Esophagus squamous epithelium (tissue), 5 donors: ENCODE results near the gene NPHP4. TPM values are rescaled to one million over a fixed set of nuclear protein-coding genes. Genes with fewer than 3 reads are reported as not detected.

Experiments used
- DNase-seq: peaks from one replicate; lab custom pipeline; 2025; lab: John Stamatoyannopoulos, UW
- H3K27ac ChIP-seq, 4 donors: fragments of 200-600 bp; sonication (generic); one replicate each; pipeline ENCODE4 v1.5.1; 2016 to 2019; ENCODE audit warnings: mild to moderate bottlenecking in 1 of 4
- H3K27me3 ChIP-seq, 4 donors: fragments of 200-600 bp; sonication (generic); 1 replicate in 3 of 4; 2 replicates in 1 of 4; pipeline versions ENCODE4 v1.5.1 to v1.6.0; 2017 to 2021; ENCODE audit warnings: antibody characterized with exemption in 1 of 4
- H3K36me3 ChIP-seq, 3 donors: fragments of 200-600 bp; sonication (generic); one replicate each; pipeline ENCODE4 v1.5.1; 2016 to 2019
- H3K4me1 ChIP-seq, 3 donors: fragments of 200-600 bp; sonication (generic); one replicate each; pipeline ENCODE4 v1.5.1; 2017 to 2019
- H3K4me3 ChIP-seq, 4 donors: fragments of 200-600 bp; sonication (generic); 1 replicate in 3 of 4; 2 replicates in 1 of 4; pipeline ENCODE4 v1.5.1; 2016 to 2019; ENCODE audit warnings: mild to moderate bottlenecking in 2 of 4, moderate library complexity in 1 of 4
- H3K9me3 ChIP-seq, 3 donors: fragments of 200-600 bp; sonication (generic); one replicate each; pipeline ENCODE4 v1.5.1; 2016 to 2019
- POLR2A ChIP-seq, 4 donors: fragments of 450-650 bp; IDR thresholded peaks; one replicate each; pipeline ENCODE4 v1.6.1; 2017; ENCODE audit warnings: antibody characterized with exemption in 4 of 4, mild to moderate bottlenecking in 4 of 4, moderate library complexity in 3 of 4
- WGBS, 2 donors: methylation state at CpG; one replicate each; pipeline ENCODE4 v1.1.5; 2018; 5-methylcytosine and 5-hydroxymethylcytosine counted together
- intact Hi-C: fragments of 100-400 bp; cut with DNase I; formaldehyde crosslinking; loops from one replicate; pipeline ENCODE4 v1.15.0; 2022
- total RNA-seq, 4 donors: library from RNA; depleted of rRNA; stranded (reverse); fragments of >200 nt; gene quantifications; one replicate each; pipeline ENCODE4 v1.1.0, GENCODE V29; 2016
- TF ChIP-seq, protein P1 (sequence below), 6 experiments: fragments of 450-650 bp in 4 of 6; fragments of 200-600 bp in 2 of 6; sonication (generic) in 2 of 6; IDR thresholded peaks; one replicate each; pipeline ENCODE4 v1.5.1; 2016 to 2019; ENCODE audit warnings: antibody characterized with exemption in 6 of 6, mild to moderate bottlenecking in 4 of 6, moderate library complexity in 4 of 6
- donor health status: DM: yes; HTN: yes; CAD: no.

NPHP4 gene
- total RNA-seq, 4 donors from 2014 or later, result 2.4 to 8.8 (median 5.3) TPM

DNA sequence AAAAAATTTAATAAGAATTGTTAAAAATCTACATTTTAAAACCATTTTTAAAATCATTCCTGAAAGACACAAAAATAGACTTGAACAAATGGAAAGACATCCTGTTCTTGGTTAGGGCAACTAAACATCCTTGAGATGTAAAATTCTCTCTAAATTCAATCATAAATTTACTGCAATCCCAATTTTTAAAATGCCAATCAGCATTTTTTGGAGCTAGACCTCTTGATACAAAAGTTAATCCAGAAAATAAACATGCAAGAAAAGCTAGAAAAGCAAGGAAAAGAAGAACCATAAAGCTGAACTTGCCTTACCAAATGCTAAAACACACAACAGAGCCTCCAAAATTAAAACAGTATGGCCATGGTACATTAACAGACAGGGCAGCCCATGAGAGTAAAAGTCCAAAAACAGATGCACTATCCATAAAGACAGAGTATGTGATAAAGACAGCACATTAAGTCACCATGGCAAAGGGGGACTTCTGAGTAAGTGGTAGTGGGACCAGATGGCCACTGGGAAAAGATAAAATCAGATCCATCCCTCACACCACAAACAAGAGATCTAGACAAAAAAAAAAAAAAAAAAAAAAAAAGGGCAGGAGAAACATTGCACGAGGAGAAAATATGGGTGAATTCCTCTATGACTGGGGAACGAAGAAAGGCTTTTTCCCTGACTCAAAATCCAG lies 51.4 kb downstream of the NPHP4 start:
- DNase-seq, result no peak
- TF ChIP-seq POLR2A (IDR thresholded peaks at IDR 0.05), result no peak
- TF ChIP-seq, protein P1, sequence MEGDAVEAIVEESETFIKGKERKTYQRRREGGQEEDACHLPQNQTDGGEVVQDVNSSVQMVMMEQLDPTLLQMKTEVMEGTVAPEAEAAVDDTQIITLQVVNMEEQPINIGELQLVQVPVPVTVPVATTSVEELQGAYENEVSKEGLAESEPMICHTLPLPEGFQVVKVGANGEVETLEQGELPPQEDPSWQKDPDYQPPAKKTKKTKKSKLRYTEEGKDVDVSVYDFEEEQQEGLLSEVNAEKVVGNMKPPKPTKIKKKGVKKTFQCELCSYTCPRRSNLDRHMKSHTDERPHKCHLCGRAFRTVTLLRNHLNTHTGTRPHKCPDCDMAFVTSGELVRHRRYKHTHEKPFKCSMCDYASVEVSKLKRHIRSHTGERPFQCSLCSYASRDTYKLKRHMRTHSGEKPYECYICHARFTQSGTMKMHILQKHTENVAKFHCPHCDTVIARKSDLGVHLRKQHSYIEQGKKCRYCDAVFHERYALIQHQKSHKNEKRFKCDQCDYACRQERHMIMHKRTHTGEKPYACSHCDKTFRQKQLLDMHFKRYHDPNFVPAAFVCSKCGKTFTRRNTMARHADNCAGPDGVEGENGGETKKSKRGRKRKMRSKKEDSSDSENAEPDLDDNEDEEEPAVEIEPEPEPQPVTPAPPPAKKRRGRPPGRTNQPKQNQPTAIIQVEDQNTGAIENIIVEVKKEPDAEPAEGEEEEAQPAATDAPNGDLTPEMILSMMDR (IDR thresholded peaks at IDR 0.05), result no peak
- no peak overlapping the region for H3K27ac ChIP-seq
- peaks cover 0 to 42% (median 0%) of the 10 kb centered on the region in 3 donors for H3K36me3 ChIP-seq
- peaks cover 0 to 17% (median 0%) of the 10 kb centered on the region in 3 donors for H3K4me1 ChIP-seq
- no peaks in the 10 kb centered on the region for H3K27me3 ChIP-seq
- no peak overlapping the region for H3K4me3 ChIP-seq
- intact Hi-C loops, result no loop called here
- 92 to 97% methylated on average over 2 of the region's 2 CpGs for WGBS, 2 donors
- H3K9me3 ChIP-seq, result no peaks in the 10 kb centered on the region

DNA sequence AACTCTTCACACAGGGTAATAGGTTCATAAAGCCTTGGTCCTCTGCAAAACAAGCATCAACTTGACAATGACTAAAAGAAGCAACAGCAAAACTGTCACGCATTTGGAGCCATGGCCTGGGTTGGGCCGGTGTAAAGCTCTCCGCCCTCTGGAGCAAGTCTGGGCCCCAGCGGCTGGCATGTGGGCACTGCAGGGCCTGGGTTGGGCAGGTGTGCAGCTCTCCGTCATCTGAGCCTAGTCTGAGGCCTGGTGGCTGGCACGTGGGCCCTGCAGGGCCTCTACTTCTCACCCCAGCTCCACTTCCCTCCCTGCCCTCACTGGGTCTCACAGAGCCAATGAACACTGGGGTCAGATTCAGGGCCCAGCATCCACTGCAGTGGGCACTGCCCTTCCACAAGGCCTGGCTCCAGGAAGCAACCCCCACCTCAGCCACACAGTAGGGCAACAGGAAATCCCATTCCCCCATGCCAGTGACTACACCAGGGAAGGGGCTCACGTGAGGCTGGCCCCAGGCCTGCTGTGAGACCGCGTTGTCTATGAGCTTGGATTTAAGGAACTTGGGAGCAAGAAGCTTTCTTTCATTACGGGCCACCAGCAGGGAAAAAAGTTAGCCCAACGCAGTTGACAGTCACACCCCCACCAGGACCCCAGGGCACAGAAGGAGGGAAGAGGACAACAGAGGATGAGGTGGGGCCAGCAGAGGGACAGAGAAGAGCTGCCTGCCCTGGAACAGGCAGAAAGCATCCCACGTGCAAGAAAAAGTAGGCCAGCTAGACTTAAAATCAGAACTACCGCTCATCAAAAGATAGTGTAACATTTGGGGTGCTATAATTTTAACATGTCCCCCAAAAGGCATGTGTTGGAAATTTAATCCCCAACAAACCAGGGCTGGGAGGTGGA lies 52.7 kb downstream of the NPHP4 start:
- Histone ChIP-seq H3K4me1 (peaks cover 0 to 17% (median 0%) of the 10 kb centered on the region in 3 donors), H3K27ac (no peak overlapping the region), H3K27me3 (no peaks in the 10 kb centered on the region), H3K36me3 (peaks cover 0 to 33% (median 0%) of the 10 kb centered on the region in 3 donors), H3K9me3 (no peaks in the 10 kb centered on the region), H3K4me3 (no peak overlapping the region)
- no peak for DNase-seq
- TF ChIP-seq, protein P1 (IDR thresholded peaks at IDR 0.05), result peak in 2 of 6 experiments; percentile 12 to 18
- TF ChIP-seq POLR2A (IDR thresholded peaks at IDR 0.05), result no peak
- intact Hi-C loops, result no loop called here
- 68 to 69% methylated on average over 5 to 9 of the region's 13 CpGs for WGBS, 2 donors

DNA sequence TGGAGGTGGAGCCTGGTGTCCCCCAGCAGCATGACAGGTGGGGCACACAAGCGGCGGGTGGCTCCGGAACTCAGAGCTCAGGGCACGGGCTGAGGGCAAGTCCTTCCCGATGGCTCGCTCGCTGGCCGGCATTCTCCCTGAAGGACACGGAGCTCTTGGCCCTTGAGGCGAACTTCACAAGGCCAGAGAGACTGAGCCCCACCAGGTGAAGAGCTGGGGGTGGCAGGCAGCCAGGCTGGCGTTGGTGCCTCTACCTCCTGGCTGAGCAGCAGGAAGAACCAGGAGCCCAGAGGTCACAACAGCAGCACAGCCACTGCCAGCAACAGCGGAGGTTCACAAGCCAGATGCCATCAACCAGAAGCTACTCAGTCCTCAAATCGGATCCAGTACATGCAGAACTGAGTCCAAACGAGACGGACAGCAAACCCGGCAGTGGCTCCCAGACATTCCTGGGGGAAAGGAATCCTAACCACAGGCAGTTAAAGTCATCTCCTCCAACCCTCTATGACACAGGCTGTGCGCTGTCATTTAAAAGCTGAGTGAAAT lies 54.1 kb downstream of the NPHP4 start:
- DNase-seq, result no peak
- Histone ChIP-seq H3K4me3 (no peak overlapping the region), H3K9me3 (no peaks in the 10 kb centered on the region), H3K4me1 (peaks cover 0 to 17% (median 0%) of the 10 kb centered on the region in 3 donors), H3K27ac (no peak overlapping the region), H3K27me3 (no peaks in the 10 kb centered on the region), H3K36me3 (peaks cover 0 to 38% (median 0%) of the 10 kb centered on the region in 3 donors)
- intact Hi-C loops, result no loop called here
- TF ChIP-seq, protein P1 (IDR thresholded peaks at IDR 0.05), result no peak
- TF ChIP-seq POLR2A (IDR thresholded peaks at IDR 0.05), result no peak
- 80 to 100% methylated on average over 4 to 5 of the region's 17 CpGs for WGBS, 2 donors

DNA sequence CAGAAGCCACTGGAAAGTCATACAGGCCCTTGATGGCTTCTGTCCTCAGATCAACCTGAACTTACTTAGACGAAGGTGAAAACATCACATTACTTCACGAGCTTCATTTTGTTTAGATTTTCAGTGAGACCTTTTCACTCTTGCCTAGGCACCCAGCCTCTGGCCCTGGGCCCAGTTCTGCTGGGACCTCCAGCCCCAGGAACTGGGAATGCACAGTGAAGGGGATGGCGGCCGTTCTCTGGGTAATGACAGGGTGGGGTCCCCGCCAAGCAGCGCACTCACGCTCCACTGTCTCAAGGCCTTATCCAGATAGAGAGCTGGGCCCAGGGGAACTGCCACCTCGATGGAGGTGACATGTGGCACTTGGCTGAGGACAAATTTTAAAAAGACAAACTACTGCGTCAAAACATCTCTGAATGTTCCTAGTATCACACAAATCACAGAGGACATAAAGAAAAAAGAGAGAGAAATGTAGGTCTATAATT lies 54.8 kb downstream of the NPHP4 start:
- intact Hi-C loops, result no loop called here
- Histone ChIP-seq H3K9me3 (no peaks in the 10 kb centered on the region), H3K4me3 (no peak overlapping the region), H3K36me3 (peaks cover 0 to 45% (median 6%) of the 10 kb centered on the region in 3 donors), H3K27me3 (no peaks in the 10 kb centered on the region), H3K27ac (no peak overlapping the region), H3K4me1 (peaks cover 0 to 17% (median 0%) of the 10 kb centered on the region in 3 donors)
- WGBS, 2 donors, result 68 to 90% methylated on average over 3 to 4 of the region's 9 CpGs
- no peak for DNase-seq
- TF ChIP-seq, protein P1 (IDR thresholded peaks at IDR 0.05), result no peak
- TF ChIP-seq POLR2A (IDR thresholded peaks at IDR 0.05), result no peak
